Esophagus squamous epithelium (tissue), 5 donors: ENCODE results near the gene NR3C2. TPM values are rescaled to one million over a fixed set of nuclear protein-coding genes. Genes with fewer than 3 reads are reported as not detected.

Source experiments
- DNase-seq: peaks from one replicate; lab custom pipeline; 2025; lab: John Stamatoyannopoulos, UW
- H3K27ac ChIP-seq, 4 donors: fragments of 200-600 bp; sonication (generic); one replicate each; pipeline ENCODE4 v1.5.1; 2016 to 2019; ENCODE audit warnings: mild to moderate bottlenecking in 1 of 4
- H3K27me3 ChIP-seq, 4 donors: fragments of 200-600 bp; sonication (generic); 1 replicate in 3 of 4; 2 replicates in 1 of 4; pipeline versions ENCODE4 v1.5.1 to v1.6.0; 2017 to 2021; ENCODE audit warnings: antibody characterized with exemption in 1 of 4
- H3K36me3 ChIP-seq, 3 donors: fragments of 200-600 bp; sonication (generic); one replicate each; pipeline ENCODE4 v1.5.1; 2016 to 2019
- H3K4me1 ChIP-seq, 3 donors: fragments of 200-600 bp; sonication (generic); one replicate each; pipeline ENCODE4 v1.5.1; 2017 to 2019
- H3K4me3 ChIP-seq, 4 donors: fragments of 200-600 bp; sonication (generic); 1 replicate in 3 of 4; 2 replicates in 1 of 4; pipeline ENCODE4 v1.5.1; 2016 to 2019; ENCODE audit warnings: mild to moderate bottlenecking in 2 of 4, moderate library complexity in 1 of 4
- H3K9me3 ChIP-seq, 3 donors: fragments of 200-600 bp; sonication (generic); one replicate each; pipeline ENCODE4 v1.5.1; 2016 to 2019
- POLR2A ChIP-seq, 4 donors: fragments of 450-650 bp; IDR thresholded peaks; one replicate each; pipeline ENCODE4 v1.6.1; 2017; ENCODE audit warnings: antibody characterized with exemption in 4 of 4, mild to moderate bottlenecking in 4 of 4, moderate library complexity in 3 of 4
- WGBS, 2 donors: methylation state at CpG; one replicate each; pipeline ENCODE4 v1.1.5; 2018; 5-methylcytosine and 5-hydroxymethylcytosine counted together
- intact Hi-C: fragments of 100-400 bp; cut with DNase I; formaldehyde crosslinking; loops from one replicate; pipeline ENCODE4 v1.15.0; 2022
- total RNA-seq, 4 donors: library from RNA; depleted of rRNA; stranded (reverse); fragments of >200 nt; gene quantifications; one replicate each; pipeline ENCODE4 v1.1.0, GENCODE V29; 2016
- TF ChIP-seq, protein P1 (sequence below), 6 experiments: fragments of 450-650 bp in 4 of 6; fragments of 200-600 bp in 2 of 6; sonication (generic) in 2 of 6; IDR thresholded peaks; one replicate each; pipeline ENCODE4 v1.5.1; 2016 to 2019; ENCODE audit warnings: antibody characterized with exemption in 6 of 6, mild to moderate bottlenecking in 4 of 6, moderate library complexity in 4 of 6
- donor health status: DM: yes; HTN: yes; CAD: no.

The NR3C2 gene
- total RNA-seq, 4 donors from 2014 or later, result 1.2 to 5.3 (median 2.3) TPM

DNA sequence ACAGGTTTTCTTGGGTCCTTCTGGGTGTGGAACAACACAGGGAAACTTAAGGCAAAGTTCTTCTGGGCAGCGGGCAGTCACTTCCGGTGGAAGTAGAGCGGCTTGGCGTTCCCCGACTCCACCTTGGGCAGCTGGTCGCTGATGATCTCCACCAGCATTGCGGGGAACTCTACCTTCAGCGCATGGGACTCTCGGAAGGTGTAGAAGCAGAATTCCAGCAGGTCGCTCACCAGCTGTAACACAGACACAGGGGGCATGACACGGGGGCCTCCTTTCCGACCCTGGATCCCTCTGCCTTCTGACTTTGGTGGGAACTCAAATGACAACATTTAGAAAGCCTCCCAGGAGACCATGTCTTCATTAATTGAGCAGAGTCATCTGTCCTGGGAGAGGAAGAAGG is 360.9 kb downstream of the NR3C2 start:
- H3K27ac ChIP-seq, result no peak overlapping the region
- H3K27me3 ChIP-seq, result no peaks in the 10 kb centered on the region
- intact Hi-C loops, result no loop called here
- DNase-seq, result no peak
- H3K4me3 ChIP-seq, result no peak overlapping the region
- peaks cover 0 to 69% (median 0%) of the 10 kb centered on the region in 3 donors for H3K36me3 ChIP-seq
- H3K9me3 ChIP-seq, result no peaks in the 10 kb centered on the region
- no peak for TF ChIP-seq POLR2A (IDR thresholded peaks at IDR 0.05)
- TF ChIP-seq, protein P1, sequence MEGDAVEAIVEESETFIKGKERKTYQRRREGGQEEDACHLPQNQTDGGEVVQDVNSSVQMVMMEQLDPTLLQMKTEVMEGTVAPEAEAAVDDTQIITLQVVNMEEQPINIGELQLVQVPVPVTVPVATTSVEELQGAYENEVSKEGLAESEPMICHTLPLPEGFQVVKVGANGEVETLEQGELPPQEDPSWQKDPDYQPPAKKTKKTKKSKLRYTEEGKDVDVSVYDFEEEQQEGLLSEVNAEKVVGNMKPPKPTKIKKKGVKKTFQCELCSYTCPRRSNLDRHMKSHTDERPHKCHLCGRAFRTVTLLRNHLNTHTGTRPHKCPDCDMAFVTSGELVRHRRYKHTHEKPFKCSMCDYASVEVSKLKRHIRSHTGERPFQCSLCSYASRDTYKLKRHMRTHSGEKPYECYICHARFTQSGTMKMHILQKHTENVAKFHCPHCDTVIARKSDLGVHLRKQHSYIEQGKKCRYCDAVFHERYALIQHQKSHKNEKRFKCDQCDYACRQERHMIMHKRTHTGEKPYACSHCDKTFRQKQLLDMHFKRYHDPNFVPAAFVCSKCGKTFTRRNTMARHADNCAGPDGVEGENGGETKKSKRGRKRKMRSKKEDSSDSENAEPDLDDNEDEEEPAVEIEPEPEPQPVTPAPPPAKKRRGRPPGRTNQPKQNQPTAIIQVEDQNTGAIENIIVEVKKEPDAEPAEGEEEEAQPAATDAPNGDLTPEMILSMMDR (IDR thresholded peaks at IDR 0.05), result no peak
- 92 to 95% methylated on average over 11 to 12 of the region's 12 CpGs for WGBS, 2 donors
- H3K4me1 ChIP-seq, result no peaks in the 10 kb centered on the region

GRCh38 chr4:148079961-148080360 is 362.3 kb downstream of the NR3C2 start:
- Histone ChIP-seq H3K36me3 (peaks cover 0 to 82% (median 0%) of the 10 kb centered on the region in 3 donors), H3K4me3 (no peak overlapping the region), H3K9me3 (peaks cover 0 to 5% (median 2%) of the 10 kb centered on the region in 3 donors), H3K27ac (no peak overlapping the region), H3K27me3 (no peaks in the 10 kb centered on the region), H3K4me1 (no peaks in the 10 kb centered on the region)
- no peak for TF ChIP-seq POLR2A (IDR thresholded peaks at IDR 0.05)
- TF ChIP-seq, protein P1 (IDR thresholded peaks at IDR 0.05), result no peak
- DNase-seq, result no peak
- WGBS, 2 donors, result 89 to 94% methylated on average over 7 of the region's 7 CpGs
- intact Hi-C loops, result no loop called here

DNA sequence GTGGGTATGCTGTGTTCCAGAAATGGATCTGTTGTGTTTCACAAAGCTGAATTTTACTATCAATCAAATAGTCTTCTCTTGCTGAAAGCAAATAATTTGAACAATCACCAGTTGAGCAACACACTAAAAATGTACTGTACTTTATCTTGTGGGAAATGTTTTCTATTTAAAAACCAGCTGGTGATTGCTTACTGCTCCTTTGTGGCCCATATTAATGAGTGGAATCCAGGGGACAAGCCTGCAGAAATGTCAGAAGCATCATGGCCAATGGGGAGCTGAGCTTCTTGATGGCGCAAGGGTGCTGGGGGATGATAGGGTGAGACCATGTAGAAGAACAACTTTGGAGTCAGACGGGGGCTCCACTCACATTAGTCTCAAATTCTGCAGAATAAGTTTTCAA is 364.2 kb downstream of the NR3C2 start:
- 77 to 94% methylated on average over 2 of the region's 2 CpGs for WGBS, 2 donors
- Histone ChIP-seq H3K4me3 (no peak overlapping the region), H3K4me1 (no peaks in the 10 kb centered on the region), H3K27ac (no peak overlapping the region), H3K36me3 (peaks cover 0 to 97% (median 0%) of the 10 kb centered on the region in 3 donors), H3K9me3 (peaks cover 0 to 18% (median 11%) of the 10 kb centered on the region in 3 donors), H3K27me3 (no peaks in the 10 kb centered on the region)
- intact Hi-C loops, result no loop called here
- TF ChIP-seq POLR2A (IDR thresholded peaks at IDR 0.05), result no peak
- TF ChIP-seq, protein P1 (IDR thresholded peaks at IDR 0.05), result no peak
- no peak for DNase-seq

GRCh38 chr4:148077581-148077980 is 364.6 kb downstream of the NR3C2 start:
- WGBS, 2 donors, result 91 to 95% methylated on average over 1 of the region's 1 CpG

DNA sequence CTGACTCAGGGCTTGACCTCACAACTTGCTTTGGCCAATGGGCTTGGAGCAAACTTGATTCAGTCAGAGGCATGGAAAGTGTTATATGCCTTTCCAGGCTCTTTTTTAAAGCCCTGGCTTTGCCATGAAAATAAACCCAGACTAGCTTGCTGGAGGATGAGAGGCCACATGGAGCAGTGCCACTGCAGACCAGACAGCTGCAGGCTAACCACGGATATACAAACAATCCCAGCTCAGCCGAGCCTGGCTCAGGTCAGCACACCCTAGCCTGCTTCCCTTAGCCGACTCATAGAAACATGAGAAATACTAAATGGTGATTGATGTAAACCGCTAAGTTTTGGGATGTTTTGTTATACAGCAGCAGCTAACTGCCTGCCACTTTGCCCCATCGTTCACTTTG is 365.2 kb downstream of the NR3C2 start:
- H3K27me3 ChIP-seq, result no peaks in the 10 kb centered on the region
- TF ChIP-seq POLR2A (IDR thresholded peaks at IDR 0.05), result no peak
- TF ChIP-seq, protein P1 (IDR thresholded peaks at IDR 0.05), result no peak

More at GRCh38 chr4:148077581-148077980, 364.6 kb downstream of the NR3C2 start:
- TF ChIP-seq, protein P1 (IDR thresholded peaks at IDR 0.05), result no peak
- TF ChIP-seq POLR2A (IDR thresholded peaks at IDR 0.05), result no peak
- H3K27ac ChIP-seq, result no peak overlapping the region
- intact Hi-C loops, result no loop called here
- H3K27me3 ChIP-seq, result no peaks in the 10 kb centered on the region
- no peaks in the 10 kb centered on the region for H3K4me1 ChIP-seq
- peaks cover 0 to 97% (median 0%) of the 10 kb centered on the region in 3 donors for H3K36me3 ChIP-seq
- no peak overlapping the region for H3K4me3 ChIP-seq
- H3K9me3 ChIP-seq, result peaks cover 0 to 18% (median 11%) of the 10 kb centered on the region in 3 donors
- no peak for DNase-seq

More for the DNA sequence above, 365.2 kb downstream of the NR3C2 start:
- no peak for DNase-seq
- Histone ChIP-seq H3K4me1 (no peaks in the 10 kb centered on the region), H3K27ac (no peak overlapping the region), H3K36me3 (peaks cover 0 to 97% (median 0%) of the 10 kb centered on the region in 3 donors), H3K4me3 (no peak overlapping the region), H3K9me3 (peaks cover 0 to 18% (median 11%) of the 10 kb centered on the region in 3 donors)
- intact Hi-C loops, result no loop called here
- WGBS, 2 donors, result 85 to 88% methylated on average over 4 of the region's 5 CpGs
